Heart left ventricle (tissue), 13 donors: ENCODE measurements around the gene AJUBA.

Experiments used
- POLR2A ChIP-seq, 2 donors: fragments of 450-650 bp; IDR thresholded peaks; one replicate each; pipeline ENCODE4 v1.6.1; 2017; ENCODE audit warnings: antibody characterized with exemption in 2 of 2, mild to moderate bottlenecking in 2 of 2, moderate library complexity in 2 of 2
- TF ChIP-seq, protein P1 (sequence below), 12 donors: fragments of 200-600 bp; sonication (generic) in 4 of 12; IDR thresholded peaks; one replicate each; pipeline versions ENCODE4 v1.5.0 to v1.8.0; 2018 to 2022; ENCODE audit warnings: antibody characterized with exemption in 12 of 12, mild to moderate bottlenecking in 5 of 12
- donor health status: ischemic (EF 13 %, LVEDD 7.1; RV severe dilation, severe dysfunction).
- donor health status: DM: no; HTN: yes; CAD: no.
- donor health status: DM: no; HTN: no; CAD: no.
- donor health status: ischemic (EF 25% LVEDD 6.9; RV normal size, moderate dysfunction).
- donor health status: ischemic (EF 25% LVEDD 5.7; RV mildly dilated, moderate dysfunction).
- donor health status: ischemic (EF 35%, LVEDD 5.7; RV mildly dilated, moderate dysfunction).
- donor health status: nonischemic (EF 11% LVEDD 7.7; RV severe dilation, severe dysfunction).
- donor health status: DM: yes; HTN: yes; CAD: no.
- donor health status: PGD.
- donor health status: ischemic (EF 29% LVEDD 5.4; RV normal size, mild dysfunction).
- donor health status: nonischemic (EF 23%, LVEDD 6.1; RV moderate dilation, normal function).

GRCh38 chr14:22985894-22986507 lies 3.6 kb upstream of the AJUBA start:
- TF ChIP-seq POLR2A (IDR thresholded peaks at IDR 0.05) = no peak
- TF ChIP-seq, protein P1, sequence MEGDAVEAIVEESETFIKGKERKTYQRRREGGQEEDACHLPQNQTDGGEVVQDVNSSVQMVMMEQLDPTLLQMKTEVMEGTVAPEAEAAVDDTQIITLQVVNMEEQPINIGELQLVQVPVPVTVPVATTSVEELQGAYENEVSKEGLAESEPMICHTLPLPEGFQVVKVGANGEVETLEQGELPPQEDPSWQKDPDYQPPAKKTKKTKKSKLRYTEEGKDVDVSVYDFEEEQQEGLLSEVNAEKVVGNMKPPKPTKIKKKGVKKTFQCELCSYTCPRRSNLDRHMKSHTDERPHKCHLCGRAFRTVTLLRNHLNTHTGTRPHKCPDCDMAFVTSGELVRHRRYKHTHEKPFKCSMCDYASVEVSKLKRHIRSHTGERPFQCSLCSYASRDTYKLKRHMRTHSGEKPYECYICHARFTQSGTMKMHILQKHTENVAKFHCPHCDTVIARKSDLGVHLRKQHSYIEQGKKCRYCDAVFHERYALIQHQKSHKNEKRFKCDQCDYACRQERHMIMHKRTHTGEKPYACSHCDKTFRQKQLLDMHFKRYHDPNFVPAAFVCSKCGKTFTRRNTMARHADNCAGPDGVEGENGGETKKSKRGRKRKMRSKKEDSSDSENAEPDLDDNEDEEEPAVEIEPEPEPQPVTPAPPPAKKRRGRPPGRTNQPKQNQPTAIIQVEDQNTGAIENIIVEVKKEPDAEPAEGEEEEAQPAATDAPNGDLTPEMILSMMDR (IDR thresholded peaks at IDR 0.05) = no peak
